ENCODE results near the gene GOLGB1.
A peak's percentile ranks its signal among the peaks of the same experiment; 100 is the strongest.

DNA sequence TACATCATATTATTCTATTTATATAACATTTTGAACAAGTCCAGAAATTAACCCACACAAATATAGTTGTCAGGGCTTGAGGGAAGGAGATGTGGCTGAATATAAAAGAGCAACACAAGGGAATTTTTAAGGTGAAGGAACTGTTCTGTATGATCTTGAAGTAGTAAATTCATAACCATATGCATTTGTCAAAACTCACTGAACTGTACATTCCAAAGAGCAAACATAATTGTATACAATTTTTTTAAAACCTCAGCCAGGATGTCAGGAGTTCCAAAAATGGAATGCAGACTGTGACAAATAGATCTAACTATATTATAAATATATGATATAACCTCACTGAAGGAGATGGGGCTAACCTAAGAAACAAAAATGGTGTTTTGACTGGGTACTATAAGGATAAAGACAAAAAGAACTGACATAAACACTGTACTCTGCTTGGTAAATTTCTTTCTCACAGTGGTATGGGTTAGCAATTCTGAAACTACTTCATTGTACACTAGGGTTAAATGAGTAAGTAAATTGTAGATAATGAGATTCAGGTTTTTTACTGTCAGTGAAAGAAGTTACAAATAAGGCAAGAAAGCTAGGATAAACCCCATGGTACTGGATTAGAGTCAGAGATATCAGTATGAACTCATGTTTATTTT, 14.4 kb downstream of the GOLGB1 start:
- TF ChIP-seq YBX1 (IDR thresholded peaks at IDR 0.05) (no peak), POLR2A (IDR thresholded peaks at IDR 0.05; ENCODE audit: low read depth, low read length) (no peak), CTCF (IDR thresholded peaks at IDR 0.05 in 2 of 3, conservative IDR thresholded peaks at IDR 0.05 in 1 of 3; ENCODE audit: control insufficient read depth in 2 of 3, extremely low read depth in 1 of 3, insufficient read depth in 1 of 3, low read depth in 3 of 3, low read length in 3 of 3) (no peak), POLR2AphosphoS5 (IDR thresholded peaks at IDR 0.05; ENCODE audit: low read length) (no peak)
- TF ChIP-seq, protein P1, sequence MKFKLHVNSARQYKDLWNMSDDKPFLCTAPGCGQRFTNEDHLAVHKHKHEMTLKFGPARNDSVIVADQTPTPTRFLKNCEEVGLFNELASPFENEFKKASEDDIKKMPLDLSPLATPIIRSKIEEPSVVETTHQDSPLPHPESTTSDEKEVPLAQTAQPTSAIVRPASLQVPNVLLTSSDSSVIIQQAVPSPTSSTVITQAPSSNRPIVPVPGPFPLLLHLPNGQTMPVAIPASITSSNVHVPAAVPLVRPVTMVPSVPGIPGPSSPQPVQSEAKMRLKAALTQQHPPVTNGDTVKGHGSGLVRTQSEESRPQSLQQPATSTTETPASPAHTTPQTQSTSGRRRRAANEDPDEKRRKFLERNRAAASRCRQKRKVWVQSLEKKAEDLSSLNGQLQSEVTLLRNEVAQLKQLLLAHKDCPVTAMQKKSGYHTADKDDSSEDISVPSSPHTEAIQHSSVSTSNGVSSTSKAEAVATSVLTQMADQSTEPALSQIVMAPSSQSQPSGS (IDR thresholded peaks at IDR 0.05; ENCODE audit: low read length) = peak; percentile 62; the same call in 1 of the 2 replicates

Measured in GM12878 (cell line).